ENCODE results near the gene TMEM221. TPM values are rescaled to one million over a fixed set of nuclear protein-coding genes. Genes with fewer than 3 reads are reported as not detected.

Gene TMEM221
- total and polyA plus RNA-seq, 10 of the 15 experiments (the other 5 are each of a cell fraction or from before 2014, with no cell fraction given), result 0.04 to 0.24 TPM; not detected in 8

- TF ChIP-seq ZBTB40 (IDR thresholded peaks at IDR 0.05; ENCODE audit: borderline replicate concordance) (no peak), HDGF (IDR thresholded peaks at IDR 0.05) (peak; percentile 94), ZBED1 (IDR thresholded peaks at IDR 0.05; ENCODE audit: borderline replicate concordance) (no peak), TAF1 (IDR thresholded peaks at IDR 0.05; ENCODE audit: borderline replicate concordance, low read depth, low read length) (no peak), PAX5 (IDR thresholded peaks at IDR 0.05; ENCODE audit: borderline replicate concordance, low read depth, low read length) (no peak), HDAC6 (IDR thresholded peaks at IDR 0.05; ENCODE audit: unreplicated experiment) (no peak), YY1 (IDR thresholded peaks at IDR 0.05; ENCODE audit: low read depth, low read length) (no peak), BHLHE40 (IDR thresholded peaks at IDR 0.05; ENCODE audit: borderline replicate concordance in 1 of 2, low read depth in 2 of 2, low read length in 1 of 2) (peak in 1 of 2 experiments; percentile 40; a peak in 2 of 4 replicates), CREB1 (IDR thresholded peaks at IDR 0.05; ENCODE audit: low read depth) (no peak), MYB (IDR thresholded peaks at IDR 0.05; ENCODE audit: borderline replicate concordance, low read depth, low read length) (no peak), PBX3 (IDR thresholded peaks at IDR 0.05; ENCODE audit: insufficient replicate concordance, low read depth, low read length) (peak; percentile 90)
Measured at GRCh38 chr19:17470068-17470841, 21.8 kb upstream of the TMEM221 start, which contains the start of gene SLC27A1 (continued).
